H1 (cell line): ENCODE measurements around the gene SULT2B1. TPM values are rescaled to one million over a fixed set of nuclear protein-coding genes. Genes with fewer than 3 reads are reported as not detected.
A peak's percentile ranks its signal among the peaks of the same experiment; 100 is the strongest.

Experiments
- CTCF ChIA-PET: fragments of 300-600 bp; sonication (Branson Sonifier 250); formaldehyde crosslinking; loops from one replicate; lab custom pipeline; 2021; ENCODE audit not compliant: partially characterized antibody; lab: Charles Lee
- POLR2A ChIA-PET: fragments of 300-600 bp; sonication (Branson Sonifier 250); formaldehyde crosslinking; loops from one replicate; lab custom pipeline; 2021; ENCODE audit warnings: inconsistent platforms; ENCODE audit not compliant: partially characterized antibody; lab: Charles Lee
- DNase-seq, 2 experiments: peaks; one replicate each; pipeline versions ENCODE4 v3.0.0 to v3.0.0-alpha.2; 2010 to 2022; ENCODE audit warnings: low spot score in 2 of 2, low read depth in 1 of 2, mixed read lengths in 1 of 2
- FAIRE-seq: peaks from 2 replicates; lab custom pipeline; 2011; peaks lifted over from hg19 to GRCh38; lab: Jason Lieb, UNC
- H2AFZ ChIP-seq: 2 replicates; pipeline ENCODE4 v1.8.1; 2012; ENCODE audit warnings: low read length, inconsistent platforms
- H2AK5ac ChIP-seq: 2 replicates; pipeline ENCODE4 v1.6.1; 2013; ENCODE audit warnings: low read depth, low read length
- H2BK120ac ChIP-seq: replicated peaks from 2 replicates; pipeline ENCODE3; 2013; ENCODE audit warnings: low read depth, low read length, inconsistent platforms
- H2BK12ac ChIP-seq: 2 replicates; pipeline ENCODE4 v1.6.1; 2013; ENCODE audit warnings: low read depth, low read length
- H2BK15ac ChIP-seq: 2 replicates; pipeline ENCODE4 v1.6.1; 2013; ENCODE audit warnings: low read length
- H2BK20ac ChIP-seq: 2 replicates; pipeline ENCODE4 v1.6.1; 2013; ENCODE audit warnings: low read length
- H2BK5ac ChIP-seq: 2 replicates; pipeline ENCODE4 v1.6.1; 2013; ENCODE audit warnings: low read depth, low read length
- H3K14ac ChIP-seq: 2 replicates; pipeline ENCODE4 v1.6.1; 2013; ENCODE audit warnings: inconsistent platforms; ENCODE audit not compliant: insufficient read length
- H3K18ac ChIP-seq: 2 replicates; pipeline ENCODE4 v1.6.1; 2013; ENCODE audit warnings: low read length; ENCODE audit errors: extremely low read depth
- H3K23ac ChIP-seq: 2 replicates; pipeline ENCODE4 v1.6.1; 2013; ENCODE audit warnings: inconsistent platforms; ENCODE audit not compliant: insufficient read length
- H3K23me2 ChIP-seq: 2 replicates; pipeline ENCODE4 v1.6.1; 2013; ENCODE audit warnings: low read depth, low read length
- H3K27ac ChIP-seq: 2 replicates; pipeline ENCODE4 v1.6.1; 2011; ENCODE audit warnings: low read depth, low read length, inconsistent platforms
- H3K27me3 ChIP-seq, 4 experiments: replicated peaks in 1 of 4; 1 replicate in 1 of 4; 2 replicates in 3 of 4; pipeline versions ENCODE4 v1.6.1 to v1.8.1; 2011 to 2013; ENCODE audit warnings: low read length in 3 of 4, mild to moderate bottlenecking in 3 of 4, inconsistent platforms in 2 of 4, mixed read lengths in 2 of 4, moderate library complexity in 1 of 4; ENCODE audit not compliant: control insufficient read depth in 3 of 4, insufficient read depth in 3 of 4; ENCODE audit errors: extremely low read depth in 1 of 4
- H3K36me3 ChIP-seq, 4 experiments: 2 replicates each; pipeline versions ENCODE4 v1.6.1 to v1.8.1; 2011 to 2013; ENCODE audit warnings: mild to moderate bottlenecking in 4 of 4, low read length in 3 of 4, moderate library complexity in 2 of 4, control low read depth in 1 of 4, inconsistent platforms in 1 of 4; ENCODE audit not compliant: insufficient read depth in 4 of 4, control insufficient read depth in 2 of 4
- H3K4ac ChIP-seq: replicated peaks from 2 replicates; pipeline ENCODE3; 2013; ENCODE audit warnings: low read length, low read depth, mixed read lengths, inconsistent platforms; ENCODE audit not compliant: insufficient read length
- H3K4me1 ChIP-seq, 4 experiments: replicated peaks in 1 of 4; 1 replicate in 1 of 4; 2 replicates in 3 of 4; pipeline versions ENCODE4 v1.6.1 to v1.8.1; 2011 to 2013; ENCODE audit warnings: low read length in 3 of 4, inconsistent platforms in 2 of 4, mixed read lengths in 1 of 4; ENCODE audit not compliant: insufficient read depth in 4 of 4, control insufficient read depth in 3 of 4
- H3K4me2 ChIP-seq, 2 experiments: 2 replicates each; pipeline versions ENCODE4 v1.6.1 to v1.8.1; 2011 to 2013; ENCODE audit warnings: low read depth in 2 of 2, low read length in 2 of 2, control low read depth in 1 of 2, inconsistent platforms in 1 of 2, mild to moderate bottlenecking in 1 of 2; ENCODE audit not compliant: insufficient read depth in 1 of 2
- H3K4me3 ChIP-seq, 4 experiments: fragments of 200-600, 300-600 bp in 1 of 4; sonication (generic), shearing (Covaris generic), sonication (Bioruptor Twin) in 1 of 4; 2 replicates each; pipeline versions ENCODE4 v1.5.1 to v1.8.1; 2011 to 2016; ENCODE audit warnings: low read length in 4 of 4, low read depth in 3 of 4, control low read depth in 2 of 4, inconsistent platforms in 2 of 4, mild to moderate bottlenecking in 2 of 4, mixed read lengths in 1 of 4, moderate library complexity in 1 of 4; ENCODE audit not compliant: insufficient read depth in 2 of 4; ENCODE audit errors: extremely low read depth in 1 of 4
- H3K56ac ChIP-seq: replicated peaks from 2 replicates; pipeline ENCODE3; 2013; ENCODE audit warnings: low read depth, mild to moderate bottlenecking, mixed read lengths, low read length, inconsistent platforms; ENCODE audit not compliant: insufficient read length
- H3K79me1 ChIP-seq: 2 replicates; pipeline ENCODE4 v1.6.1; 2013; ENCODE audit warnings: low read depth, low read length, control low read depth
- H3K79me2 ChIP-seq, 2 experiments: 2 replicates each; pipeline versions ENCODE4 v1.6.1 to v1.8.1; 2012 to 2013; ENCODE audit warnings: low read length in 2 of 2, mild to moderate bottlenecking in 2 of 2, inconsistent platforms in 1 of 2; ENCODE audit not compliant: insufficient read depth in 2 of 2, control insufficient read depth in 1 of 2
- H3K9ac ChIP-seq, 4 experiments: replicated peaks in 1 of 4; 1 replicate in 1 of 4; 2 replicates in 3 of 4; pipeline versions ENCODE4 v1.6.1 to v1.8.1; 2011 to 2013; ENCODE audit warnings: low read depth in 3 of 4, low read length in 3 of 4, control low read depth in 2 of 4, mild to moderate bottlenecking in 2 of 4, moderate library complexity in 2 of 4, inconsistent platforms in 1 of 4; ENCODE audit errors: extremely low read depth in 1 of 4
- H3K9me3 ChIP-seq, 2 experiments: 2 replicates each; pipeline versions ENCODE4 v1.6.1 to v1.8.1; 2012 to 2013; ENCODE audit warnings: mild to moderate bottlenecking in 2 of 2, moderate library complexity in 2 of 2, control low read depth in 1 of 2, inconsistent platforms in 1 of 2, low read depth in 1 of 2, low read length in 1 of 2, mixed read lengths in 1 of 2; ENCODE audit not compliant: insufficient read depth in 2 of 2
- H4K20me1 ChIP-seq, 2 experiments: replicated peaks in 1 of 2; 2 replicates each; pipeline versions ENCODE3 to v1.8.1; 2011 to 2013; ENCODE audit warnings: inconsistent platforms in 2 of 2, low read length in 2 of 2, mild to moderate bottlenecking in 1 of 2; ENCODE audit not compliant: insufficient read depth in 2 of 2, control insufficient read depth in 1 of 2
- H4K5ac ChIP-seq: 2 replicates; pipeline ENCODE4 v1.6.1; 2013; ENCODE audit warnings: low read length, low read depth, mixed read lengths, inconsistent platforms; ENCODE audit not compliant: insufficient read length
- H4K8ac ChIP-seq: 2 replicates; pipeline ENCODE4 v1.8.0; 2013; ENCODE audit warnings: mild to moderate bottlenecking, moderate library complexity, low read length, inconsistent platforms; ENCODE audit not compliant: insufficient read depth; ENCODE audit errors: extremely low read depth
- H4K91ac ChIP-seq: replicated peaks from 2 replicates; pipeline ENCODE3; 2013; ENCODE audit warnings: low read length, mixed read lengths, inconsistent platforms; ENCODE audit not compliant: insufficient read length
- POLR2A ChIP-seq, 2 experiments: IDR thresholded peaks; 1 replicate in 1 of 2; 2 replicates in 1 of 2; pipeline ENCODE4 v1.6.1; 2011; ENCODE audit warnings: low read depth in 2 of 2, low read length in 2 of 2, mild to moderate bottlenecking in 2 of 2; ENCODE audit errors: control extremely low read depth in 1 of 2
- SUZ12 ChIP-seq: fragments of 200-600 bp; sonication (generic); IDR thresholded peaks from 2 replicates; pipeline ENCODE4 v1.6.1; 2012; ENCODE audit warnings: mild to moderate bottlenecking, inconsistent platforms, low read length, moderate library complexity, mixed read lengths
- WGBS, 2 experiments: shearing (Covaris generic) in 1 of 2; methylation state at CpG; one replicate each; pipeline versions ENCODE4 v1.1.6 to v1.1.7; 2013 to 2015; ENCODE audit warnings: low lambda C conversion rate in 2 of 2, mixed read lengths in 2 of 2, inconsistent platforms in 1 of 2, low coverage in 1 of 2, missing lambda C conversion rate in 1 of 2; ENCODE audit not compliant: insufficient replicate concordance in 2 of 2, insufficient coverage in 1 of 2, insufficient read length in 1 of 2; ENCODE audit errors: extremely low coverage in 1 of 2, missing lambda C conversion rate in 1 of 2; 5-methylcytosine and 5-hydroxymethylcytosine counted together
- polyA plus RNA-seq, 7 experiments: library from polyadenylated mRNA; depleted of rRNA in 3 of 7; stranded (reverse) in 5 of 7; unstranded in 2 of 7; fragments of >200 nt in 5 of 7; fragments of 200-250 nt in 2 of 7; gene quantifications; 1 replicate in 5 of 7; 2 replicates in 1 of 7; 4 replicates in 1 of 7; pipeline versions ENCODE4 v1.2.1 to v1.2.3, GENCODE V29; 2011 to 2013; ENCODE audit warnings: missing spikeins in 2 of 7, mixed read lengths in 2 of 7
- total RNA-seq: library from RNA; stranded (reverse); fragmentation: NEBNext Ultra II Directional; extraction: Animal tissue kit (Norgen Biotek cat#: 25700); gene quantifications from 2 replicates; pipeline ENCODE4 v1.2.1, GENCODE V29; 2021

The SULT2B1 gene
- total and polyA plus RNA-seq, 2 of the 8 experiments (the other 6 are each of a cell fraction or from before 2014, with no cell fraction given) = 1.5 to 2.6 TPM

DNA sequence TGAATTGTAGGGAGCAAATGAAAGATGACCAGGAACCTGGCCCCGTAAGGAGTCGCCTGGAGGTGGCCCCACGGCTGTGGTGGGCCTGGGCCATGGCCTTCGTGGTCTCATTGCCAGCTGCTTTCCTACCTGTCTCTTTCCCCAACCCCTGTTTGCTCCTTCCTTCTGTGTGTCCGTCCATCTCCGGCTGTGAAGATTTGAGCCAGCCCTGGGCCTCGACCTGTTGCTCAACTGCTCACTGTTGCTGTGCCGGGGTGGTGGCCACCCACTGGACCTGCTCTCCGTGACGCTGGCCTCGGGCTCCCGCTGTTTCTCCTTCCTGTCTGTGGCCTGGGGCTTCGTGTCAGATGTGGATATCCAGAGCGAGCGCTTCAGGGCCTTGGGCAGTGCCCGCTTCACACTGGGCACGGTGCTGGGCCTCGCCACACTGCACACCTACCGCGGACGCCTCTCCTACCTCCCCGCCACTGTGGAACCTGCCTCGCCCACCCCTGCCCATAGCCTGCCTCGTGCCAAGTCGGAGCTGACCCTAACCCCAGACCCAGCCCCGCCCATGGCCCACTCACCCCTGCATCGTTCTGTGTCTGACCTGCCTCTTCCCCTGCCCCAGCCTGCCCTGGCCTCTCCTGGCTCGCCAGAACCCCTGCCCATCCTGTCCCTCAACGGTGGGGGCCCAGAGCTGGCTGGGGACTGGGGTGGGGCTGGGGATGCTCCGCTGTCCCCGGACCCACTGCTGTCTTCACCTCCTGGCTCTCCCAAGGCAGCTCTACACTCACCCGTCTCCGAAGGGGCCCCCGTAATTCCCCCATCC lies 76.7 kb downstream of the SULT2B1 start:
- H2AFZ ChIP-seq = no peak overlapping the region
- H3K18ac ChIP-seq = no peak overlapping the region
- peaks cover 2 to 11% of the 10 kb centered on the region in 2 experiments for H4K20me1 ChIP-seq
- CTCF ChIA-PET = interaction anchor here (0.6 to 2.1 kb wide), 5 partner anchors 12 to 150 kb away, joined by 3 to 6 read pairs (median 3); no protein-coding TSS in a partner anchor
- H3K23me2 ChIP-seq = peaks cover 19% of the 10 kb centered on the region
- no peak for TF ChIP-seq SUZ12
- TF ChIP-seq POLR2A (IDR thresholded peaks at IDR 0.05; ENCODE audit: control extremely low read depth in 1 of 2, low read depth in 2 of 2, low read length in 2 of 2) = peak in 1 of 2 experiments; percentile 27; a peak in 1 of 3 replicates
- no peak overlapping the region for H3K4ac ChIP-seq
- POLR2A ChIA-PET = interaction anchor here (1.0 to 30.9 kb wide), 8 partner anchors 8 to 711 kb away, joined by 3 to 788 read pairs (median 6); partner anchors contain the start of genes CA11, DBP, FAM83E and FUT2
- H3K27me3 ChIP-seq = no peaks in the 10 kb centered on the region
- peak overlapping the region; percentile 29 for H4K8ac ChIP-seq
- peaks cover 0 to 11% (median 1%) of the 10 kb centered on the region in 4 experiments; a peak in 1 of 8 replicates for H3K36me3 ChIP-seq
- DNase-seq = no peak
- no peak overlapping the region for H3K4me3 ChIP-seq
- no peak overlapping the region for H3K56ac ChIP-seq
- peaks cover 0 to 13% of the 10 kb centered on the region in 2 experiments; a peak in 3 of 4 replicates for H3K79me2 ChIP-seq
- H3K4me2 ChIP-seq = peak overlapping the region in 1 of 2 experiments; percentile 83; a peak in 1 of 4 replicates
- no peak overlapping the region; the same call in 1 of the 2 replicates for H2BK5ac ChIP-seq
- H3K79me1 ChIP-seq = no peaks in the 10 kb centered on the region
- H3K9me3 ChIP-seq = no peaks in the 10 kb centered on the region
- no peak overlapping the region for H2BK12ac ChIP-seq
- H2BK20ac ChIP-seq = no peak overlapping the region
- no peak overlapping the region for H2BK120ac ChIP-seq
- no peak overlapping the region for H3K14ac ChIP-seq
- H4K5ac ChIP-seq = no peak overlapping the region
- no peak overlapping the region for H2AK5ac ChIP-seq
- H2BK15ac ChIP-seq = no peak overlapping the region
- no peak overlapping the region for H4K91ac ChIP-seq
- H3K27ac ChIP-seq = no peak overlapping the region
- no peak overlapping the region for H3K23ac ChIP-seq
- peaks cover 0 to 24% (median 17%) of the 10 kb centered on the region in 4 experiments; a peak in 6 of 7 replicates for H3K4me1 ChIP-seq
- no peak overlapping the region for H3K9ac ChIP-seq
- 91% methylated on average over 28 of the region's 34 CpGs; no CpG with 5 or more reads in 1 of the 2 experiments for WGBS, 2 experiments
- FAIRE-seq = no peak
